ENCODE measurements around the gene AMIGO1. TPM values are rescaled to one million over a fixed set of nuclear protein-coding genes. Genes with fewer than 3 reads are reported as not detected.

AMIGO1 gene
- total and polyA plus RNA-seq, 2 of the 8 experiments (the other 6 are each of a cell fraction or from before 2014, with no cell fraction given), result 1.5 to 2.7 TPM

DNA sequence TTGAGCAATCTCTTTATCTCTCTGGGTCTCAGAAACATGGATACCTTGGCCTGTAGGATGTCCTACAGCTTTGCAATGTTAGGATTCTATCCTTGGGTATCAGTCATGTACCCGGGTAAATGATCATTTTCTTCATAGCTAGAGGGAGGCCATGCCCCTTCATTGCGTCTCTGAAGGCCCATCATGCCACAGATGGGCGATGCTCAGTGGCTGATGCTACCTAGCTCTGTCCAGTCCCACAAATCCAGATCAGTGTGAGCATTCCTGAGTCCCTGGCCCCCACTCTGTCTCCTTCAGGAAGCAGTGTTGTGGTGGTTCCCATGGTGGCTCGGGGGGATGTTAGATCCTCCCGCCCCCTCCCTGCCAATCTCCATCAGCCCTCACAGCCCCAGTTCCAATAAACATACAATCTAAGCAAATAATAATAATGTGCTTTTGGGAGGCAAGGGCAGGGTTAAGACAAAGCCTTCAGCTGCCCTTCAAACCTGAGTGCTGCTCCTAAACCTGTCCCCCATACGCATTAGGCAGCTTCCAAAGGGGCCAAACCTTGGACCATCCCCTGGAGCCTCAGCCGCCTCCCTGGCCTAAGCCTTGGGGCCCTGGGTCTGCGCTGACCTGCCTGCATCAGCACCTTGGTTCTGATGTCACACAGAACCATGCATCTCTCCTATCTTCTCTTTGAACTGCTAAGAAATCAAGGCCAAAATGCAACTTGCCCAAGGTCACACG lies 29.5 kb upstream of the AMIGO1 start:
- no peak overlapping the region for H3K9ac ChIP-seq (replicated peaks in 1 of 4; ENCODE audit: extremely low read depth in 1 of 4, low read depth in 3 of 4, low read length in 3 of 4)

More for the DNA sequence above, 29.5 kb upstream of the AMIGO1 start:
- ChIA-PET POLR2A (ENCODE audit: partially characterized antibody) (interaction anchor here (0.8 to 2.2 kb wide), 5 partner anchors 9 to 55 kb away, joined by 3 to 6 read pairs (median 3); partner anchors contain the start of genes ATXN7L2, CYB561D1 and GNAI3), CTCF (ENCODE audit: partially characterized antibody) (interaction anchor here (0.7 to 26.3 kb wide), 7 partner anchors 9 to 445 kb away, joined by 3 to 1755 read pairs (median 5); partner anchors contain the start of genes AHCYL1, AMIGO1, ATXN7L2 and CYB561D1)
- H4K91ac ChIP-seq (replicated peaks; ENCODE audit: insufficient read length, low read length), result no peak overlapping the region
- WGBS, 2 experiments (ENCODE audit: extremely low coverage in 1 of 2, insufficient coverage in 1 of 2, insufficient read length in 1 of 2, insufficient replicate concordance in 2 of 2, low coverage in 1 of 2, low lambda C conversion rate in 2 of 2, missing lambda C conversion rate in 1 of 2), result 93% methylated on average over 9 of the region's 9 CpGs; no CpG with 5 or more reads in 1 of the 2 experiments
- H3K79me1 ChIP-seq (ENCODE audit: low read depth, low read length), result no peaks in the 10 kb centered on the region; the same call in 1 of the 2 replicates
- no peak overlapping the region for H3K4me2 ChIP-seq (ENCODE audit: insufficient read depth in 1 of 2, low read depth in 2 of 2, low read length in 2 of 2)
- no peak overlapping the region for H2BK12ac ChIP-seq (ENCODE audit: low read depth, low read length)
- H3K14ac ChIP-seq (ENCODE audit: insufficient read length), result no peak overlapping the region
- no peak overlapping the region for H3K4me3 ChIP-seq (ENCODE audit: extremely low read depth in 1 of 4, insufficient read depth in 2 of 4, low read depth in 3 of 4, low read length in 4 of 4)
- H2AFZ ChIP-seq (ENCODE audit: low read length), result peak overlapping the region; percentile 10; the same call in 1 of the 2 replicates
- H3K18ac ChIP-seq (ENCODE audit: extremely low read depth, low read length), result no peak overlapping the region
- no peaks in the 10 kb centered on the region for H3K79me2 ChIP-seq (ENCODE audit: control insufficient read depth in 1 of 2, insufficient read depth in 2 of 2, low read length in 2 of 2)
- H4K8ac ChIP-seq (ENCODE audit: extremely low read depth, insufficient read depth, low read length), result no peak overlapping the region
- no peaks in the 10 kb centered on the region for H4K20me1 ChIP-seq (replicated peaks in 1 of 2; ENCODE audit: control insufficient read depth in 1 of 2, insufficient read depth in 2 of 2, low read length in 2 of 2)
- H3K9me3 ChIP-seq (ENCODE audit: insufficient read depth in 2 of 2, low read depth in 1 of 2, low read length in 1 of 2), result no peaks in the 10 kb centered on the region
- no peak overlapping the region for H2BK20ac ChIP-seq (ENCODE audit: low read length)
- H3K23me2 ChIP-seq (ENCODE audit: low read depth, low read length), result no peaks in the 10 kb centered on the region; the same call in 1 of the 2 replicates
- peaks cover 0 to 3% (median 1%) of the 10 kb centered on the region in 4 experiments; a peak in 2 of 7 replicates for H3K4me1 ChIP-seq (replicated peaks in 1 of 4; ENCODE audit: control insufficient read depth in 3 of 4, insufficient read depth in 4 of 4, low read length in 3 of 4)
- H3K36me3 ChIP-seq (ENCODE audit: control insufficient read depth in 2 of 4, insufficient read depth in 4 of 4, low read length in 3 of 4), result no peaks in the 10 kb centered on the region
- H2AK5ac ChIP-seq (ENCODE audit: low read depth, low read length), result no peak overlapping the region
- FAIRE-seq (no peak), DNase-seq (ENCODE audit: low read depth in 1 of 2, low spot score in 2 of 2) (peak in 1 of 2 experiments; percentile 40)
- H4K5ac ChIP-seq (ENCODE audit: insufficient read length, low read depth, low read length), result no peak overlapping the region
- H3K56ac ChIP-seq (replicated peaks; ENCODE audit: insufficient read length, low read depth, low read length), result no peak overlapping the region
- H3K4ac ChIP-seq (replicated peaks; ENCODE audit: insufficient read length, low read depth, low read length), result no peak overlapping the region
- TF ChIP-seq POLR2AphosphoS5 (IDR thresholded peaks at IDR 0.05; ENCODE audit: low read depth, low read length) (no peak), JUND (IDR thresholded peaks at IDR 0.05; ENCODE audit: low read length) (no peak), NRF1 (IDR thresholded peaks at IDR 0.05; ENCODE audit: low read depth, low read length) (no peak), SP4 (IDR thresholded peaks at IDR 0.05; ENCODE audit: low read length) (no peak)
- H2BK15ac ChIP-seq (ENCODE audit: low read length), result 0 out of 2 replicates have a peak overlapping the region, but pooled peaks have one; percentile 18
- no peak overlapping the region for H3K23ac ChIP-seq (ENCODE audit: insufficient read length)
- no peak overlapping the region for H2BK5ac ChIP-seq (ENCODE audit: low read depth, low read length)
- no peak overlapping the region for H2BK120ac ChIP-seq (replicated peaks; ENCODE audit: low read depth, low read length)
- no peak overlapping the region for H3K27ac ChIP-seq (ENCODE audit: low read depth, low read length)
- H3K27me3 ChIP-seq (replicated peaks in 1 of 4; ENCODE audit: control insufficient read depth in 3 of 4, extremely low read depth in 1 of 4, insufficient read depth in 3 of 4, low read length in 3 of 4), result peaks cover 0 to 2% (median 0%) of the 10 kb centered on the region in 4 experiments; a peak in 1 of 7 replicates
